Measurements from ENCODE around the gene UGT1A1.

- TF ChIP-seq CTCF (IDR thresholded peaks at IDR 0.05) (no peak), EZH2 (IDR thresholded peaks at IDR 0.05; ENCODE audit: borderline replicate concordance, insufficient read depth, low read depth, low read length, poor library complexity, severe bottlenecking) (no peak)
Measured at GRCh38 chr2:233818639-233819621, 58.9 kb downstream of the UGT1A1 start.
